Uterus (tissue), 4 donors: ENCODE measurements around the gene ZC3H14. TPM values are rescaled to one million over a fixed set of nuclear protein-coding genes. Genes with fewer than 3 reads are reported as not detected.

Experiments used
- DNase-seq, 2 donors: peaks; one replicate each; pipeline ENCODE4 v3.0.0-alpha.2; 2019 to 2020
- H3K27ac ChIP-seq, 2 donors: fragments of 200-600 bp; sonication (generic); 1 replicate in 1 of 2; 2 replicates in 1 of 2; pipeline ENCODE4 v1.5.1; 2016 to 2018
- H3K27me3 ChIP-seq, 2 donors: fragments of 200-600 bp; sonication (generic); one replicate each; pipeline ENCODE4 v1.5.1; 2018 to 2019; ENCODE audit warnings: control low read depth in 1 of 2
- H3K36me3 ChIP-seq, 2 donors: fragments of 200-600 bp; sonication (generic); one replicate each; pipeline ENCODE4 v1.5.1; 2019; ENCODE audit warnings: control low read depth in 1 of 2
- H3K4me1 ChIP-seq, 2 donors: fragments of 200-600 bp; sonication (generic); one replicate each; pipeline ENCODE4 v1.5.1; 2018 to 2019; ENCODE audit warnings: control low read depth in 1 of 2
- H3K4me3 ChIP-seq, 2 donors: fragments of 200-600 bp; sonication (generic); 1 replicate in 1 of 2; 2 replicates in 1 of 2; pipeline ENCODE4 v1.5.1; 2018 to 2019; ENCODE audit warnings: mild to moderate bottlenecking in 1 of 2
- H3K9me3 ChIP-seq, 2 donors: fragments of 200-600 bp; sonication (generic); one replicate each; pipeline ENCODE4 v1.5.1; 2019; ENCODE audit warnings: control low read depth in 1 of 2
- CTCF ChIP-seq, 4 experiments: fragments of 200-600 bp in 2 of 4; fragments of 450-650 bp in 2 of 4; sonication (generic) in 2 of 4; IDR thresholded peaks; one replicate each; pipeline ENCODE4 v1.5.1; 2016 to 2019; ENCODE audit warnings: antibody characterized with exemption in 4 of 4, mild to moderate bottlenecking in 2 of 4, moderate library complexity in 1 of 4
- POLR2A ChIP-seq, 2 donors: fragments of 450-650 bp; IDR thresholded peaks; one replicate each; pipeline ENCODE4 v1.6.1; 2016; ENCODE audit warnings: antibody characterized with exemption in 2 of 2, mild to moderate bottlenecking in 1 of 2, moderate library complexity in 1 of 2
- intact Hi-C: fragments of 100-400 bp; cut with DNase I; formaldehyde crosslinking; loops from one replicate; pipeline ENCODE4 v1.15.1; 2023; ENCODE audit warnings: low total_unique reads
- total RNA-seq, 4 donors: library from RNA; depleted of rRNA in 3 of 4; stranded (reverse); fragments of >200 nt in 3 of 4; gene quantifications; one replicate each; pipeline versions ENCODE4 v1.1.0 to v1.2.4, GENCODE V29; 2014 to 2023
- donor health status: DM: yes; HTN: yes; CAD: no.

Gene ZC3H14
- total RNA-seq, 4 donors from 2014 or later: 40.9 to 96.2 (median 69.7) TPM

- Histone ChIP-seq H3K27ac (no peak overlapping the region), H3K36me3 (no peaks in the 10 kb centered on the region), H3K27me3 (no peaks in the 10 kb centered on the region), H3K4me1 (no peaks in the 10 kb centered on the region), H3K4me3 (no peak overlapping the region), H3K9me3 (no peaks in the 10 kb centered on the region)
- TF ChIP-seq POLR2A (IDR thresholded peaks at IDR 0.05): no peak
- no peak for TF ChIP-seq CTCF (IDR thresholded peaks at IDR 0.05)
- DNase-seq: no peak
- intact Hi-C loops: no loop called here
Measured at GRCh38 chr14:88632512-88632911, 69.7 kb downstream of the ZC3H14 start.

DNA sequence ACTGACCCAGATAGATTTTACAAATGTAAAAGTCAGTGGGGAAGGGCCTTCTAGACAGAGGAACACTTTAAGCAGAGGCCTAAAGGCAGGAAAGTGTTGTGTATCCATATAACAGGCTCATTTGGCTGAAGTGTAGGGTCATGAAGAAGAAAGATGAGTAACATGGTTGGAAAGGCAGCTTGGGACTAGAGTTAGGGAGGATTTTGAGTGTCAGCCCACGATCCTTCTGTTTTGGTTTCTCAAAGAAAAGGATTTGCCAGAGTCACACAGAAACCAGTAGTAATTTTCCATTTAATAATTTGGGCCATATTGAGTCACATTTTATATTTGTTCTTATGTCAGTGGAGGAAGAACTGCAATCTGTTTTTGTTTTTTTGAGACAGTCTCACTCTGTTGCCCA, 76.4 kb downstream of the ZC3H14 start:
- no peaks in the 10 kb centered on the region for H3K27me3 ChIP-seq

GRCh38 chr14:88660056-88660455, 97.2 kb downstream of the ZC3H14 start:
- no peak for DNase-seq
- intact Hi-C loops: no loop called here
- no peaks in the 10 kb centered on the region for H3K4me1 ChIP-seq
- no peak overlapping the region for H3K27ac ChIP-seq
- no peaks in the 10 kb centered on the region for H3K9me3 ChIP-seq
- no peak overlapping the region for H3K4me3 ChIP-seq
- H3K27me3 ChIP-seq: no peaks in the 10 kb centered on the region
- H3K36me3 ChIP-seq: no peaks in the 10 kb centered on the region
- no peak for TF ChIP-seq CTCF (IDR thresholded peaks at IDR 0.05)
- no peak for TF ChIP-seq POLR2A (IDR thresholded peaks at IDR 0.05)

More for the DNA sequence above, 76.4 kb downstream of the ZC3H14 start:
- Histone ChIP-seq H3K36me3 (no peaks in the 10 kb centered on the region), H3K27ac (no peak overlapping the region), H3K4me1 (no peaks in the 10 kb centered on the region), H3K9me3 (no peaks in the 10 kb centered on the region), H3K4me3 (no peak overlapping the region)
- no peak for DNase-seq
- intact Hi-C loops: no loop called here
- TF ChIP-seq POLR2A (IDR thresholded peaks at IDR 0.05) (no peak), CTCF (IDR thresholded peaks at IDR 0.05) (no peak)

DNA sequence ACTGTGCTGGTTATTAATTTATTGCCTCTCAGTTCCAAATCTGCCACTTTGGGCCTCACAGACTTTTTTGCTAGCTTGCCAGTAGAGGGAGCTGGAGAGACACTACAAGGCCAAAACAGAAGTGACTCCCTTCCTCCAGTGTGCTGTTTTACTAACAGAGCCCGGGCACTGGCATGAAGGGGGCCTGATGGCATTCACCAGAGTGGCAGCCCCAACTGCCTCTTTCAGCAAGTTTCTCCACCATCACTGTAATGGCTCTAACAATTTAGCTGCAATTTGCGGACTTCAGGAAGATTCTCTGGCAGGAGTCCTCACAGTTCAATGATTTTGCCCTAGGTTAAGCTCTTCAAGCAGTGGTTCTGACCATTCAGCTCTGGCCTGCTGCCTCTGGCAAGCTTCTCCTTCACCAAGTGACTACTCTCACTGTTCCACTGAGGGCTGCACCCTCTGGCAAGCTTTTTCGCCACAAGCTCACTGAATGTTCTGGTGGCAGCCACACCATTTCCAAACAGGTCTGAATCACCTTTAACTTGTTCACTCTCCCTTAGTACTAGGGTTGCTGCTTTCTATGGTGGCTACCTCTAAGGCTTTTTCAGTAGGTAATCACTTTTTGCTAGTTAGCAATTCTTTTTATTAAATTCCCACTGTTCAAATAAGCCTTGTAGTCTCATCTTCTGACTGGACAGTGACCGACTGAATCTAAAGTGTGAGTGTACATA, 104.9 kb downstream of the ZC3H14 start:
- Histone ChIP-seq H3K9me3 (no peaks in the 10 kb centered on the region), H3K4me1 (no peaks in the 10 kb centered on the region), H3K4me3 (no peak overlapping the region), H3K36me3 (no peaks in the 10 kb centered on the region), H3K27ac (no peak overlapping the region), H3K27me3 (no peaks in the 10 kb centered on the region)
- peak in 1 of 2 donors; percentile 25 for DNase-seq
- intact Hi-C loops: no loop called here
- no peak for TF ChIP-seq POLR2A (IDR thresholded peaks at IDR 0.05)
- TF ChIP-seq CTCF (IDR thresholded peaks at IDR 0.05): peak; percentile 49 to 63 (median 54)

- Histone ChIP-seq H3K4me1 (no peaks in the 10 kb centered on the region), H3K9me3 (no peaks in the 10 kb centered on the region), H3K36me3 (no peaks in the 10 kb centered on the region), H3K4me3 (no peak overlapping the region), H3K27me3 (no peaks in the 10 kb centered on the region), H3K27ac (no peak overlapping the region)
- intact Hi-C loops: no loop called here
- TF ChIP-seq CTCF (IDR thresholded peaks at IDR 0.05): no peak
- DNase-seq: no peak
Measured at GRCh38 chr14:88668448-88669116, 105.7 kb downstream of the ZC3H14 start.
